Activated CD8-positive, alpha-beta T cell treated with anti-CD3 and anti-CD28 coated beads for 36 hours (primary cell): ENCODE results near the gene COBL. TPM values are rescaled to one million over a fixed set of nuclear protein-coding genes. Genes with fewer than 3 reads are reported as not detected.

Experiments used
- ATAC-seq: fragments of 200-7000 bp; cut with Tn5 transposase; one replicate; pipeline ENCODE4 v1.10.0; 2021; ENCODE audit warnings: mild to moderate bottlenecking, moderate library complexity
- CTCF ChIA-PET: fragments of 350-600 bp; sonication (Branson Sonifier 250); formaldehyde crosslinking; loops from one replicate; lab custom pipeline; 2021; ENCODE audit warnings: antibody characterized with exemption; lab: Charles Lee
- POLR2A ChIA-PET: fragments of 350-600 bp; sonication (Branson Sonifier 250); formaldehyde crosslinking; loops from one replicate; lab custom pipeline; 2021; ENCODE audit warnings: antibody characterized with exemption; lab: Charles Lee
- DNase-seq: peaks from one replicate; pipeline ENCODE4 v3.0.0-alpha.2; 2020
- H3K27ac Mint-ChIP-seq: one replicate; pipeline ENCODE4 v1.8.0; 2021; ENCODE audit warnings: mild to moderate bottlenecking, mixed read lengths
- H3K27me3 Mint-ChIP-seq: one replicate; pipeline ENCODE4 v1.8.0; 2021; ENCODE audit warnings: mixed read lengths
- H3K36me3 Mint-ChIP-seq: one replicate; pipeline ENCODE4 v1.8.0; 2021; ENCODE audit warnings: low read depth, mixed read lengths
- H3K4me1 Mint-ChIP-seq: one replicate; pipeline ENCODE4 v1.8.0; 2021; ENCODE audit warnings: low read depth, mixed read lengths
- H3K4me3 Mint-ChIP-seq: one replicate; pipeline ENCODE4 v1.8.0; 2021; ENCODE audit warnings: mild to moderate bottlenecking, moderate library complexity, mixed read lengths
- H3K9me3 Mint-ChIP-seq: one replicate; pipeline ENCODE4 v1.8.0; 2021; ENCODE audit warnings: mixed read lengths
- intact Hi-C: fragments of 100-400 bp; cut with micrococcal nuclease; formaldehyde crosslinking; loops from one replicate; pipeline ENCODE4 v1.10.0; 2022
- total RNA-seq, 2 experiments: library from RNA; stranded (reverse); gene quantifications; one replicate each; pipeline ENCODE4 v1.2.3, GENCODE V29; 2021
- TF ChIP-seq, protein P1 (sequence below): fragments of 200-600 bp; IDR thresholded peaks from one replicate; pipeline ENCODE4 v1.8.0; 2022; ENCODE audit warnings: antibody characterized with exemption, mild to moderate bottlenecking

COBL gene
- total RNA-seq, 2 experiments from 2014 or later = not detected

DNA sequence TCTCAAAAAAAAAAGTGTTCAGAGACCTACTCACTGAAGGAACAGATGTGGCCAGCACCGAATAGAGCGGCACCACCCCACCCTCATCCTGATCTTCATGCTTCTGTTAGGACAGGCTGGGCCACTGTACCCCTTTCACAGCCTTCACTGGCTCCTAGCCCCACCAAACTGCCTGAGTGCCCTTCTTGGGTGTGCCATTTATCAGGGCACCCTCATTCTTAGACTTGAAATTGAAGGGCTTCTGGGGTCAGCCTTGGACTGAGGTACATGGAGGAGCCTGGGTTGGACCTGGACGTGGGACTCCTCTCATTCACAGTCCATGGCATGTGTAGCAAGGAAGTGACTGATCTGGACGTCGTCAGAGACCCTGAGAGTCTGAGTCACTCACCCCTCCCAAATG, 190.3 kb downstream of the COBL start:
- TF ChIP-seq, protein P1, sequence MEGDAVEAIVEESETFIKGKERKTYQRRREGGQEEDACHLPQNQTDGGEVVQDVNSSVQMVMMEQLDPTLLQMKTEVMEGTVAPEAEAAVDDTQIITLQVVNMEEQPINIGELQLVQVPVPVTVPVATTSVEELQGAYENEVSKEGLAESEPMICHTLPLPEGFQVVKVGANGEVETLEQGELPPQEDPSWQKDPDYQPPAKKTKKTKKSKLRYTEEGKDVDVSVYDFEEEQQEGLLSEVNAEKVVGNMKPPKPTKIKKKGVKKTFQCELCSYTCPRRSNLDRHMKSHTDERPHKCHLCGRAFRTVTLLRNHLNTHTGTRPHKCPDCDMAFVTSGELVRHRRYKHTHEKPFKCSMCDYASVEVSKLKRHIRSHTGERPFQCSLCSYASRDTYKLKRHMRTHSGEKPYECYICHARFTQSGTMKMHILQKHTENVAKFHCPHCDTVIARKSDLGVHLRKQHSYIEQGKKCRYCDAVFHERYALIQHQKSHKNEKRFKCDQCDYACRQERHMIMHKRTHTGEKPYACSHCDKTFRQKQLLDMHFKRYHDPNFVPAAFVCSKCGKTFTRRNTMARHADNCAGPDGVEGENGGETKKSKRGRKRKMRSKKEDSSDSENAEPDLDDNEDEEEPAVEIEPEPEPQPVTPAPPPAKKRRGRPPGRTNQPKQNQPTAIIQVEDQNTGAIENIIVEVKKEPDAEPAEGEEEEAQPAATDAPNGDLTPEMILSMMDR = no peak
- intact Hi-C loops = no loop called here
- Mint-ChIP-seq H3K36me3 (no peaks in the 10 kb centered on the region), H3K27me3 (no peaks in the 10 kb centered on the region), H3K27ac (no peak overlapping the region), H3K4me3 (no peak overlapping the region), H3K9me3 (no peaks in the 10 kb centered on the region), H3K4me1 (peaks cover 29% of the 10 kb centered on the region)
- DNase-seq = no peak
- ATAC-seq = no peak
- CTCF ChIA-PET = interaction anchor here (1.3 to 2.5 kb wide), 2 partner anchors 35 to 36 kb away, joined by 4 to 9 read pairs; no protein-coding TSS in a partner anchor
- POLR2A ChIA-PET = interaction anchor here (0.6 kb wide), 2 partner anchors 709 to 755 kb away, joined by 3 to 4 read pairs; no protein-coding TSS in a partner anchor

DNA sequence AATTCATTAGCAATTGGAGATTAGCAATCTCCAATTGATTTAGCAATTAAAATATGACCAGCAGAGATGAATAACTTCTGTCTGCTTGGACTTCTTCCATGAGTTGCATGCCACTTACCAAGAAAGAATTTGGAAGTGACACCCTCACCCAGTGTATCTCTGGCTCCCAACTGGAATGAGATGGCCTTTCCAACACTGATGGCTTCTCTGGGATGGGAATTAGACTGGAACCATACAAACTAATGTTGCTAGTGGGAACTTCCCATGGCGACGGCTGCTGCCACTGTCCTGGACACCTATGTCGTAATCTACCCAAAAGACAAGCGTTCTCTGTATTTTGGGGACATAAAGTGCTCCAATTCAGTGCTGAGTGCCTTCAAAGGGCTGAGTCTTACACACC, 192.3 kb downstream of the COBL start:
- ATAC-seq = no peak
- no peak for DNase-seq
- ChIA-PET CTCF (no interaction called here), POLR2A (no interaction called here)
- Mint-ChIP-seq H3K4me1 (peaks cover 35% of the 10 kb centered on the region), H3K36me3 (no peaks in the 10 kb centered on the region), H3K27me3 (no peaks in the 10 kb centered on the region), H3K27ac (no peak overlapping the region), H3K9me3 (no peaks in the 10 kb centered on the region), H3K4me3 (no peak overlapping the region)
- intact Hi-C loops = no loop called here
- TF ChIP-seq, protein P1 = no peak

DNA sequence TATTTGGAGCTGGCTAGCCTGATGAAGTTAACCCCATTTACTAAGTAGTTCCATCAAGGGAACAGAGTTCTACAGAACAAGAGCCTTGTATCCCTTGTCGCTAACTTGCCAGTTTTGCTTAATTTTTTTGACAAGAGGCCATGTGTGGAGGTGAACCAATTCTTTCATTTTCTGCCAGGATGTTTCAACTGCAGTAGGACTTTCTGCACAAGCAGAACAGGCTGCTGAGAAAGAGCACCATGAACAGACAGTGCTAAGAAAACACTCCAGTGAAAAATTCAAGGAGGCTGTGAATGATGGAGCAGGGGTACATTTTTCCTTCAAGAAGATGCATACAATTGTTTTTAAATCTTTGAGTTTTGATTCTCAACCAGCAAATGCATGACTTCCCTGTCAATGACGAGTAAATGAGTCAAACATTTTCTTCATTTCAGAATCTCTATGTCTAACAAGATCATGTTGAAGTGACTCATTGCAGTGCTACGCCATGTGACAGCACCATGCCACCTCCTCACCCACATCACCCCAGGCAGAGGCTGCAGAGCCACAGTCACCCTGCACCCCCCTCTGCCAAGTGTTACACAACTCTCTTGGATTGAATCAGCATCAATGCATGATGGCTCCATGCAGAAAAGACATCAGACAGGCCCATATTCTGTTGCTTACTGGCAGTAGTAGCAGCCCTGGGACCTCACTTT, 193.1 kb downstream of the COBL start:
- Mint-ChIP-seq H3K27me3 (no peaks in the 10 kb centered on the region), H3K27ac (peak overlapping the region; percentile 89), H3K4me3 (no peak overlapping the region), H3K9me3 (no peaks in the 10 kb centered on the region), H3K36me3 (no peaks in the 10 kb centered on the region), H3K4me1 (peaks cover 35% of the 10 kb centered on the region)
- ATAC-seq = peak; percentile 98
- POLR2A ChIA-PET = no interaction called here
- intact Hi-C loops = no loop called here
- CTCF ChIA-PET = no interaction called here
- TF ChIP-seq, protein P1 = no peak
- peak; percentile 86 for DNase-seq

DNA sequence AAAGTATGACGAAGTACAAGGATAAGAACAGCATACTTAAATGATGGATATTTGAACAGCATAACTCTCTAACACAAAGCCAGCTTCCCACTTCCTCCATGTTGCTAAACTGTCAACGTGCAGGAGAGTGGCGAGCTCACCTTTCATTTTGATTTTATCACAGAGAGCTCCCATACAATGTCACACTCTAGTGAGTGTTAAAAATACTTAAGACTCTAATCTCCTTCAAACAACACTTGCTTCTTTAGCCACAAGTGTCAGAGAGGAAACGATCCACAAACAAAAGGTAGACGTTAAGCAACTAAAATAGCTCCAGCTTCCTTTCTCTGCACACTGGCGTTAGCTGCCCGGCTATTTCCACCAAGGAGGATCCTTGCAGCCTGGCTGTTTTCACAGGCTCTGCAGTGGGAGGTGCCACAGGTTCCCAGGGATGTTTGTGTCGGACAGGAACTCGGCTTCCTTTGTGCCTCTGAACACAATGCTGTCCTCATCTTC, 194.6 kb downstream of the COBL start:
- Mint-ChIP-seq H3K4me1 (peaks cover 35% of the 10 kb centered on the region), H3K36me3 (no peaks in the 10 kb centered on the region), H3K4me3 (no peak overlapping the region), H3K9me3 (no peaks in the 10 kb centered on the region), H3K27ac (peak overlapping the region; percentile 41), H3K27me3 (no peaks in the 10 kb centered on the region)
- DNase-seq = no peak
- ChIA-PET POLR2A (interaction anchor here (0.6 kb wide), 1 partner anchor 751 kb away, joined by 3 read pairs; no protein-coding TSS in a partner anchor), CTCF (interaction anchor here (1.6 to 2.1 kb wide), 4 partner anchors 10 to 40 kb away, joined by 5 to 9 read pairs (median 7); no protein-coding TSS in a partner anchor)
- ATAC-seq = no peak
- TF ChIP-seq, protein P1 = no peak
- intact Hi-C loops = no loop called here
